Panc1 (cell line): ENCODE results near the gene PRR36.

ENCODE experiments used
- TF ChIP-seq, protein P1 (sequence below), 2 experiments: IDR thresholded peaks; 2 replicates each; pipeline ENCODE4 v1.6.1; 2011 to 2012; ENCODE audit warnings: low read depth in 2 of 2, control low read depth in 1 of 2, low read length in 1 of 2, mild to moderate bottlenecking in 1 of 2, moderate library complexity in 1 of 2; ENCODE audit not compliant: insufficient read depth in 1 of 2
- TF ChIP-seq, protein P2 (sequence below): fragments of 450-650 bp; IDR thresholded peaks from 2 replicates; pipeline ENCODE4 v1.5.1; 2017; ENCODE audit warnings: mild to moderate bottlenecking

DNA sequence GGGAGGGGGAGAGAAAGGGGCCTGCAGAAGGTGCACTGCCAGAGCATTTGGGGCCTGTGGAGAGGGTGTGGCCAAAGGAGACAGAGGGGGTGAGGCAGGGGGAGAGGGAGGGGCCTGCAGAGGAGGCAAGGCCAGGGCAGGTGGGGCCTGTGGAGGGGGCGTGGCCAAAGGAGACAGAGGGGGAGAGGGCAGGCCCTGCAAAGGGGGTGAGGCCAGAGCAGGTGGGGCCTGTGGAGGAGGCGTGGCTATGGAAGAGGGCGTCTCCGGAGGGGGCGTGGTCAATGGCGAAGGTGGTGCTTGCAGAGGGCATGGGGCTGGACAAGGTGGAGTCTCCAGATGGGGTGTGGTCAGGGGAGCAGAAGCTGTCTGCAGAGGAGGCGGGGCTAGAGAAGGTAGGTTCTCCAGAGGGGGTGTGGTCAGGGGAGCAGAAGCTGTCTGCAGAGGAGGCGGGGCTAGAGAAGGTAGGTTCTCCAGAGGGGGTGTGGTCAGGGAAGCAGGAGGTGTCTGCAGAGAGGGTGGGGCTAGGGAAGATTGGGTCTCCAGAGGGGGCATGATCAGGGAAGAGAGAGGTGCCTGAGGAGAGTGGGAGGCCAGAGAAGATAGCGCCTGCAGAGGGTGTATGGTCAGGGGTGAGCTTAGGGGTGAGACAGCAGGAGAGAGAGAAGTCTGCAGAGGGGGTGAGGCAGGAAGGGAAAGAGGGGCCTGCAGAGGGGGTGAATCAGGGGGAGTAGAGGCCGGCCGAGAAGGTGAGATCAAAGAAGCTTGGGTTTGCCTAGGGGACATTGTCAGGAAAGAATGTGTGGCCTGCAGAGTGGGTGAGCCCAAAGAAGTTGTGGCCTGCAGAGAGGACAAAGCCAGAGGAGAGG, 3.4 kb downstream of the PRR36 start:
- TF ChIP-seq, protein P1, sequence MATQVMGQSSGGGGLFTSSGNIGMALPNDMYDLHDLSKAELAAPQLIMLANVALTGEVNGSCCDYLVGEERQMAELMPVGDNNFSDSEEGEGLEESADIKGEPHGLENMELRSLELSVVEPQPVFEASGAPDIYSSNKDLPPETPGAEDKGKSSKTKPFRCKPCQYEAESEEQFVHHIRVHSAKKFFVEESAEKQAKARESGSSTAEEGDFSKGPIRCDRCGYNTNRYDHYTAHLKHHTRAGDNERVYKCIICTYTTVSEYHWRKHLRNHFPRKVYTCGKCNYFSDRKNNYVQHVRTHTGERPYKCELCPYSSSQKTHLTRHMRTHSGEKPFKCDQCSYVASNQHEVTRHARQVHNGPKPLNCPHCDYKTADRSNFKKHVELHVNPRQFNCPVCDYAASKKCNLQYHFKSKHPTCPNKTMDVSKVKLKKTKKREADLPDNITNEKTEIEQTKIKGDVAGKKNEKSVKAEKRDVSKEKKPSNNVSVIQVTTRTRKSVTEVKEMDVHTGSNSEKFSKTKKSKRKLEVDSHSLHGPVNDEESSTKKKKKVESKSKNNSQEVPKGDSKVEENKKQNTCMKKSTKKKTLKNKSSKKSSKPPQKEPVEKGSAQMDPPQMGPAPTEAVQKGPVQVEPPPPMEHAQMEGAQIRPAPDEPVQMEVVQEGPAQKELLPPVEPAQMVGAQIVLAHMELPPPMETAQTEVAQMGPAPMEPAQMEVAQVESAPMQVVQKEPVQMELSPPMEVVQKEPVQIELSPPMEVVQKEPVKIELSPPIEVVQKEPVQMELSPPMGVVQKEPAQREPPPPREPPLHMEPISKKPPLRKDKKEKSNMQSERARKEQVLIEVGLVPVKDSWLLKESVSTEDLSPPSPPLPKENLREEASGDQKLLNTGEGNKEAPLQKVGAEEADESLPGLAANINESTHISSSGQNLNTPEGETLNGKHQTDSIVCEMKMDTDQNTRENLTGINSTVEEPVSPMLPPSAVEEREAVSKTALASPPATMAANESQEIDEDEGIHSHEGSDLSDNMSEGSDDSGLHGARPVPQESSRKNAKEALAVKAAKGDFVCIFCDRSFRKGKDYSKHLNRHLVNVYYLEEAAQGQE (IDR thresholded peaks at IDR 0.05; ENCODE audit: insufficient read depth in 1 of 2, low read depth in 2 of 2, low read length in 1 of 2), result no peak
- TF ChIP-seq, protein P2, sequence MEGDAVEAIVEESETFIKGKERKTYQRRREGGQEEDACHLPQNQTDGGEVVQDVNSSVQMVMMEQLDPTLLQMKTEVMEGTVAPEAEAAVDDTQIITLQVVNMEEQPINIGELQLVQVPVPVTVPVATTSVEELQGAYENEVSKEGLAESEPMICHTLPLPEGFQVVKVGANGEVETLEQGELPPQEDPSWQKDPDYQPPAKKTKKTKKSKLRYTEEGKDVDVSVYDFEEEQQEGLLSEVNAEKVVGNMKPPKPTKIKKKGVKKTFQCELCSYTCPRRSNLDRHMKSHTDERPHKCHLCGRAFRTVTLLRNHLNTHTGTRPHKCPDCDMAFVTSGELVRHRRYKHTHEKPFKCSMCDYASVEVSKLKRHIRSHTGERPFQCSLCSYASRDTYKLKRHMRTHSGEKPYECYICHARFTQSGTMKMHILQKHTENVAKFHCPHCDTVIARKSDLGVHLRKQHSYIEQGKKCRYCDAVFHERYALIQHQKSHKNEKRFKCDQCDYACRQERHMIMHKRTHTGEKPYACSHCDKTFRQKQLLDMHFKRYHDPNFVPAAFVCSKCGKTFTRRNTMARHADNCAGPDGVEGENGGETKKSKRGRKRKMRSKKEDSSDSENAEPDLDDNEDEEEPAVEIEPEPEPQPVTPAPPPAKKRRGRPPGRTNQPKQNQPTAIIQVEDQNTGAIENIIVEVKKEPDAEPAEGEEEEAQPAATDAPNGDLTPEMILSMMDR, result no peak
